ENCODE data around the gene NR2E3.

GRCh38 chr15:71830981-71831380, 20.6 kb downstream of the NR2E3 start:
- TF ChIP-seq EGR1 (IDR thresholded peaks at IDR 0.05) = no peak
- no peak for TF ChIP-seq MAX (IDR thresholded peaks at IDR 0.05)
- no peak for TF ChIP-seq CREB1 (IDR thresholded peaks at IDR 0.05; ENCODE audit: low read depth)
